GM18517 (cell line): ENCODE measurements around the gene SEC22C.

Source experiments
- ATAC-seq: cut with Tn5 transposase; IDR thresholded peaks from one replicate; pipeline ENCODE4 v1.9.1; 2021; ENCODE audit warnings: mild to moderate bottlenecking, moderate library complexity; ENCODE audit not compliant: unreplicated experiment

SEC22C gene

GRCh38 chr3:42515976-42516375, 65.8 kb downstream of the SEC22C start:
- ATAC-seq = no peak

DNA sequence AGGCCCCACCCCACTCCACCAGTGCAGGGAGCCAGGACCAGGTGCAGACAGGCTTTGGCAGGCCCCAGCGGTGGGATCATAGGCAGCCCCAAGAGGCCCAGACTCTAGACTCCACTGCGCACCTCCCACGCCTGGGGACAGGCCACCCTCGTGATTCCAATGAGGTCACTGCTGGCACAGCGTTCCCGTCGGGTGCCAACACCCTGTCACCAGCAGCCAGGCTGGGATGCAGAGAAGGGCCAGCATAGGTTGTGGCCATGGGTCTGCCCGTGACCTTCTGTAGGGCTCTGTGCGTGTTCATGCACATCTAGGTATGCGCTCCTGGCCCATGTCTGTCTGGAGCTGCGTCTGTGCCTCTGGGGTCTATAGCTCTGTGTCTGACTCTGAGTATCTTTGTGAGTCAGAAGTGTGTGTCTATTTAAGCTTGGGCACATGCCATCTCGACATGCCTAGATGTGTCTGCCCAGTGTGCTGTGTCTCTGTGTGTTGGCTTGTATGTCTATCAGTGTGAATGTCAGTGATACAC, 66.3 kb downstream of the SEC22C start:
- ATAC-seq = no peak

- no peak for ATAC-seq
Observed at GRCh38 chr3:42514876-42515275, 66.9 kb downstream of the SEC22C start.

- ATAC-seq = no peak
Observed at GRCh38 chr3:42513521-42513920, 68.2 kb downstream of the SEC22C start.

DNA sequence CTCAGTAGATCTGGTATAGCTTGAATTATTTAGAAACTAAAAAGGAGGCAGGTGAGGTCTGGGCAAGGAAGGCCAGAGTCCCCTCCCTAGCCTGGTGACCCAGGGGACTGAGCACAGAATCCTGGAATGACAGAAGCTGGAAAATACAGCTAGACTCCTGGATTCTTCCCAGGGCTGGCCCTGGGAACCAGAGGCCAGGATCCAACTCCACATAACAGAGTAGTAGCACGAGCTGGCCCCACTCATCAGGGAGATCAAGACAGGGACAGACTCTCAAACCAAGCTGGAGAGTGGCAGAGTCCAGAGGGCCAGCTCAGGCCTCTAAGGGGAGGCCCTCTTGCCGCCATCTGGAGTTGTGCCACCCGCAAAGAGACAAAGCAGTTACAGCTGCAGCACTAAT, 68.6 kb downstream of the SEC22C start:
- ATAC-seq = no peak

GRCh38 chr3:42511736-42512135, 70.0 kb downstream of the SEC22C start:
- no peak for ATAC-seq

DNA sequence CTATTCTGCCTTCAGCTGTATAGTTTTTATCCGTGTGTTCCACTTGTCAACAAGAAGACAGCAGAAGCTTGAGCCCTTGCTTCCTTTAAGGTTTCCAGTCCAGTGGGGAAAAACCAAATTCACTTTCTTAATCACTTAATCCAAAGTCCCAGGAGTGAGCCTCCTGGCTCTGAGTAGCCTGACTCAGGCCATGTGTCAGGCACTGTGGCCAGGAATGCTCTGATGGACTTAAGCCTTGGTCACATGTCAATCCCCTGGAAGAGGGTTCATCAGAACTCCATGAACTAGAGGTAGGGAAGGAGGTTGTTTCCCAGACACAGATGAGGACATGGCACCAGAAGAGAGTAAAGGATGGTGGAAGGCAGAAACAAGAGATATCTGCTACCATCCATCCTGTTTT, 70.6 kb downstream of the SEC22C start:
- ATAC-seq = no peak

GRCh38 chr3:42510325-42510724, 71.4 kb downstream of the SEC22C start:
- no peak for ATAC-seq

DNA sequence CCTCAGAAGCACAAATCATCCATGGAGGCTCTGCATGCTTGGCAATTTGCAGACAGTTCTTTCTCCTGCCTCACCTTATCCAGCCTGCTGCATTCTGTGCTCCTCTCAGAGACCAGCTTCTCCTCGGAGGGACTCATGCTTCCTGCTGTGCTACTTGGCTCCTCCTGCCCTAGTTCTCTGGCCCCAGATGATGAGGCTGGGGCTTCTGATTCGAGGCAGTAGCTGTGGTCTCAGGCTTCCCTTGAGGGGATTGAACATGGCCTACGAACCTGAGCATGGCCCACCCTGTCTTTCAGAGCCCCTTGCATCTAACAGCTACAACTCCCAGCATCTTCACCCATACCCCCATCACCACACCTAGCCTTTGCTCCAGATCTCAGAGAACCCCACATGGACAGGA, 72.7 kb downstream of the SEC22C start:
- ATAC-seq = no peak

GRCh38 chr3:42508562-42508961, 73.2 kb downstream of the SEC22C start:
- ATAC-seq = no peak

DNA sequence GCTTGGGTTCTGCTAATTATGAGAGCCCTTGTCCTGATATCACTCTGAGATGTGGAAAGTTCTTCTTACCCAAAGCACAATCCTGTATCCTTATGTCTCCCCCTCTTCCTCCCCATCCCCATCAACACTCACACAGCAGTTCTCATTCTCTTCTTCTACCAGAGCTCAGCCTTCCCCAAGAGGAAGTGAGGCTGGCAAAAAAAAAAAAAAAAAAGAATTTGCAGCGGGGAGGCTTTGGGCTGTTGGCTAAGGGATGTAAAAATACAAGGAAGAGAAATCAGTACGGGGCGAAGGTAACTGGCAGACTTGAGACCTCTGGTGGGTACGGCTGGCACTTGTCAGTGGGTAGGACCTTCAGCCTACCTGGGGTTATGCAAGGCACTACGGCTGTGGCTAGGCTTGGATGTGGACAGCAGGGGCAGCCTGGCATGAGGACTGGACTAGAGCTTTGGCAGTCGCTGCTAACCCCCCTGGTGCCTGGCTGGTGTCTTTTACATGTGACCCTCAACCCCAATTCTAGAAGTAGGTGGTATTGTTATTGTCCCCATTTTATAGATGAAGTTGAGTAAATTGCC, 73.9 kb downstream of the SEC22C start:
- no peak for ATAC-seq

GRCh38 chr3:42507252-42507651, 74.5 kb downstream of the SEC22C start:
- no peak for ATAC-seq

DNA sequence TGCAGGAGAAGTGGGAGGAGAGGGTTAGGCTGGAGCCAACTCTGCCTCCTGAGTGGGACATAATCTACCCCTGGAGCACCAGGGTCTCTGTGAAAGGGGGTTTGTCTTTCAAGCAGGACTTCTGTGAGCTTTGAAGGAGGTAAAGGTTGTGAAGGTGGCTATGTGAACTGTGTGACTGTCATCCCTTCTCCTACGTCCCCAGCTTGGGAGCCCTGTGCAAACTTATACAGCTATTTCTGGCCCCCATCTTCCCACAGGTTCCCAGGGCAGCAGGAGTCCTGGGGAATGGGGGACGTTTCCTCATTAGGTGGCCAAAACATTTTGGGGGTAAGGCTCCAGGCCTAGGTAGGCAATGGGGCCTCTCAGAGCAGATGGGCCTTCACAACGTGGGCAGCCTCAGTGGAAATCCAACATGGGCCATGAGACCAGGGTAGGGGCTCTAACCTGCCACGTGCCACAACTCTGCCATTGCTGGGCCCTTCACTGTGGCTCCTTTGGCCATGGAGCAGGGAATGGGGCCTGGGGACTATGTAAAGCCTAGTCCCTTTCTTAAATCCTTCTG, 75.8 kb downstream of the SEC22C start:
- no peak for ATAC-seq

DNA sequence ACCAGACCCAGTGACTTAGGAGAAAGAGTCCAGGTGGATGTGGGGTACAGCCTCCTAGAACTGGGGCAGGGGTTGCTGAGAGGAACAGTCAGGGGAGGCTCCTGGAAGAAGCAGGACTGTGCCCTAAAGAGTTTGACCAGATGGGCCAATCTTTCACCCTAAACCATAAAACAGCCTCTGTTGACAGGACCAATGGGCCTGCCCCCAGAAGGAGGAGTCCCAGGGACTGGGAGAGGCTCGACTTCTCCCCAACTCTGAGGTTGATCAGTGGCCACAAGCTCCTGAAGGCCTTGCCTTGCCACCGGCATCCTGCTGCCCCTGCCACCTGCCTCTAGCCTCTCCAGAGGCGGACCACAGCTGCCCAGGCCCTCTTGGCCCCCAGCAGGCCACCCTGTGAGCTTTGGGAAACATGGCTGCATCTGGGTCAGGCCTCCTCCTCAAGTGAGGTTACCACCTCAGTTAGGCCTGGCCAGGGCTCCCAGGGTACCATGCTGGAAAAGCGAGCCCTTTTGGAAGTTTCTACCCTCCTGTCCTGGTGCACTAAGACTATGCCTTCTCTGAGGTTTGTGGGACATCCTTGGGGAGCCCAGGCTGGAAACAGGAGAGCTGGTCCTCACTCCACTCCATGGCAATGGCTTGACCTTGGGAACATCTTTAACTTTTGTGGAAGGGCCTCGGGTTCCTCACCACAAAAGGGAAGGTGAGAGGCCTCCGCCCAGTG, 76.5 kb downstream of the SEC22C start:
- ATAC-seq = no peak

DNA sequence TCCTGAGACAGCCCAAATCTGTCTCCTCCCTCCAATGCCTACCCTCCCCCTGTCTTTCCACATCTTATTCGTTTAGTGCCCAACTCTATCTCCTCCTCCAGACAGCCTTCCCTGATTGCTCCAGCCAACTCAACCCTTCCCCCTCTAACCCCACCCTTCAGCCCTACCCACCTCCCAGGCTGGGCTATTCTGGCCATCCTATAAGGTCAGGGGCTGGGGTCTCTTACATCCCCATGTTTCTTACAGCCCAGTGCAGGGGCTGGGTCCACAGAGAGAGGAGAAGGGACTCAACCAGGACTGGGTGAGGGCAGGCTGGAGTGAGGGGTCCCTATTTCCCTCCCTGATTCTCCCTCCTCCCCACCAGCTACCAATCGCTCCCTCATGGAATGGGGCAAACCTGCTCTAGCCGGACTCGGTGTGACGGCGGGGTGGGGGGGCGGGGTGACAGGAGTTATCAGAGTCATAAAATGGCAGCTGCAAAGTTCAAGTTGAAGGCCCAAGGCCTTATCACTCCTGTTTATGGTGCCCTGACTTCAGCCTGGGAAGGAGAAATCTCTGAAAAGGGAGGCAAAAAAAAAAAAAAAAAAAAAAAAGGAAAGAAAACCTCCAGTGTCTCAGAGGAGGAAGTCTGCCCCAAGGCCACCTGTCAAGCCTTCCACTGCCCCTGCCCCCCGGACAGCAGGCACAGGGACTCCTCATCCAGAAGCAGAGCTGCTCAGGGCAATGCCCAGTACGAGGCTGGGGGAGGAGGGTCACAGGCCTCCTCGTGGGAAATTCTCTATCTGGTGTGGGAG, 77.2 kb downstream of the SEC22C start:
- ATAC-seq = no peak

- no peak for ATAC-seq
Observed at GRCh38 chr3:42503957-42504333, 77.8 kb downstream of the SEC22C start.

DNA sequence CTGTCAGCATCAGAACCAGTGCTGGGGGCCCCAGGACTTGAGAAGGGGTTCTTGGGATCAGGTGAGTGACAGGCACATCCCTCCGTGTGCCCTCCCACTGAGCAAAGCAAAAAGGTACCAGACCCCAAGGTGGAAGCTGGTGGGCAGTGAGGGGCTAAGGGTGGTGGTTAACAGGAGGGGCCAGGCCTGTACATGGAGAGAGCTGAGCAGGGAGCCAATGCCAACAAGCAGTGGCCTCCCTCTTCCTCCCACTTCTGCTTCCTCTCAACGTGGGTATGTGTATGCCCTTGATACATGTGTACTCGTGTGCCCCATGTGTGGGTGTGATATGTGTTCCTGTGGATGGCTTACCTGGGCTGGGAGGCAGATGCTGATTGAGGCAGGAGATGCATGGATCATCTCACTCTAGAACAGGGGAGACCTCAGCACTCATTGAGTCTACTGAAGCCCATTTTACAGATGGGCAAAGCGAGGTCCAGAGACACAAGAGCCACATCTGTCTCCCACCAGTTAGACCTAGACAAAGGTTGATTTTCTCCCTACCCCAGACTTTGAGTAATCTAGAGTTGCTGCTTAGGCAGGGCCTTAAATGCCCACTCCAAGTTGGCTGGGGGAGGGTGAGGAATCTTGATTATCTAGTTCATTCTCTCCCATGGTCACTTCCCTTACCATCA, 78.4 kb downstream of the SEC22C start:
- no peak for ATAC-seq

DNA sequence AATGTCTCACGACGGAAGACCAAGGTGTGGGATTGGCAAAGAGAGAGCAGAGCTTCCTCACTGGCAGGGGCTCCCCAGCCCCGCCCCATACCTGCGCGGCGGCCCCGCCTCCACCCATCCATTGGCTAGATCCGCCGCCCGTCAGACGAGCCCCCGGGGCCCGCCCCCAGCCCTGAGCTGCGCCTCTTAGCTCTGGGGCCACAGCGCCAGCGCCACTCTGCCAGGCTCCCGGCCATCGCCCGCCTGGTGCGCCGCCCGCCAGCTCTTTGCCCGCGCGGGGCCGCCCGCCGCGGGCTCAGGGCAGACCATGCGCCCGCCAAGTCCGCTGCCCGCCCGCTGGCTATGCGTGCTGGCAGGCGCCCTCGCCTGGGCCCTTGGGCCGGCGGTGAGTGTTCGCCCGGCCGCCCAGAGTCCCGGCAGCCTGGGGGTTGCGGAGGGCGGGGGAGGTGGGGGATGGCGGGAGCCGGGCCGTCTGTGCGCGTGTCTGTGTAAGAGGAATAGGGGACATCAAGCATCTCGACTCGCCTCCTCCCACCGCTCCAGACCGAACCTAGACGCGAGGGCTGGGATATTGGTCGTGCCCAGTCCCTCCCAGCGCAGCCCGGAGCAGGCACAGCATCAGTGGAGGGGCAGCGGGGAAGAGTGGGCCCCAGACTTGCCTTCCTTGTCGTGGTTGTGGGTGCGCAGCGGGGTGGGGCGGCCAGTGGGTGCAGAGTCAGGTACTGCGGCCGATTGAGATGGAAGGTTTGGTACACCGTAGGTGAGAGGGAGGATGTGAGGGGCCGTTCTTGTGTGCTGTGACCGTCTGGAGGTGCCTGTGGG, 79.1 kb downstream of the SEC22C start, which contains the start of gene VIPR1:
Gene VIPR1, plus strand, starts transcription at position 215 of the 822 bp plus-strand sequence. Its CDS starts 93 bp downstream, at position 308.
- peak; percentile 88 for ATAC-seq

DNA sequence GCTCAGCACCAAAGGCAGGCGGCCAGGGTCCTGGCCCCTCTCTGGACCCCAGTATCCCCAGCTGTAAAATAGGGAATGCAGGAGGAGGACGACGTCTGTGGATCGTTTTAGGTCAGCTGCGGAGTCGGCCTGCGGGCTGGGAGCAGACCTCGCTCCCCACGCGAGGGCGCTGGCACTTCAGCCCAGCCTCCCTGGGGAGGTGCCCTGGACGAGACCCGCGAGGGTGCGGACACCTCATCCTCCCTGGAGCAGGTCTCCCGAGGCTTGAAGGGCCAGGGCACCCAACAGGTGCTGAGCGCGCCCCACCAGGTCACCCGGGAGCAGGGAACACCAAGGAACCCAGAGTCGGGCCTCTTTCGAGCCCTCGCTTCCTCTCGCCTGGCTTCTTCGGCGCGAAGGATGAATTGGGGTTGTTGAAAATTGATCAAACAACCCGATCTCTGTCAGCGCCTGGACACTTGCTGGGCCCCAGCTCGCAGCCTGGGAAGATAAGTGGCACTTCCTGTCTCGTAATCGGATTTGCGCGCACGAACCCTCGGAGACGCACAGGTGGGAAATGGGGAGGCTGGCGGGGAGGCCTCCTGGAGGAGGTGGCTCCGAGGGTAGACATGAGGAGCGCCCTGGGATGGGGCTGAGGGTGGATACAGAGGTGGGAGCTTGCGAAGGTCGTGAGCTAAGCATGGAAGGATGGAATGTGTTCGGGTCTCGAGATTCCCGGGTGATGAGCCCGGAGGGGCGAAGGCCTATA, 79.9 kb downstream of the SEC22C start:
- ATAC-seq = peak; percentile 40
